AG09319 (cell line): Measurements from ENCODE around the gene CZIB.

ENCODE experiments used
- DNase-seq: peaks from one replicate; pipeline ENCODE4 v3.0.0-alpha.2; 2010; ENCODE audit warnings: low read depth; ENCODE audit errors: extremely low read depth
- TF ChIP-seq, protein P1 (sequence below): IDR thresholded peaks from 2 replicates; pipeline ENCODE4 v1.5.1; 2011; ENCODE audit warnings: low read depth, mild to moderate bottlenecking, inconsistent platforms, low read length, moderate library complexity

CZIB gene

DNA sequence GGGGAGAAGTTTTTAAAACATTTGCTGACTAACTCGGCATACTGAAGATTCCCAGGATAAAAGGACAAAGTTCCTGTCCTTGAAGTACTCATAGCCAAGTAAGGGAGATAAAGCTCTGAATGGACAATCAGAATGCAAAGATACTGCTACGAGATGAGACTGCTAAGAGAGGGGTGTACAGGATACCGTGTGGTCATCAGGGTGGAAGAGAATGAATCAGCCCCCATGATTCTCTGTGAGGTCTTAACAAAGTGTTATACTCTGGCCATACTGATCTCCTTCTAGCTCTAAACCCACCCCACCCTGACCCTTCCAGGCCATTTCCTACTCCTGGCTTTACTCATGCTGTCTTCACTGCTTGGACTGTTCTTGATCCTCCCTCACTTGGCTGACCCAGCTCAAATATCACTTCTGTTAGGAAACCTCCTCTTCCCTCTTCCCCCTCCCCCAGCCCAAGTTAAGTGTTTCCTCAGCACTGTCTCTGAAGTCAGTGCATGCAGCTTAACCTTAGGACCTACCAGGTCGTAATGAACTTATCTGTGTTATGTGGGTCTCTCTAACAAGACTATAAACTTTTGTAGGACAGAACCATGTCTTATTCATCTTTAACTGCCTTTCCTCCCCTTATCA, 33.7 kb upstream of the CZIB start:
- no peak for DNase-seq
- TF ChIP-seq, protein P1, sequence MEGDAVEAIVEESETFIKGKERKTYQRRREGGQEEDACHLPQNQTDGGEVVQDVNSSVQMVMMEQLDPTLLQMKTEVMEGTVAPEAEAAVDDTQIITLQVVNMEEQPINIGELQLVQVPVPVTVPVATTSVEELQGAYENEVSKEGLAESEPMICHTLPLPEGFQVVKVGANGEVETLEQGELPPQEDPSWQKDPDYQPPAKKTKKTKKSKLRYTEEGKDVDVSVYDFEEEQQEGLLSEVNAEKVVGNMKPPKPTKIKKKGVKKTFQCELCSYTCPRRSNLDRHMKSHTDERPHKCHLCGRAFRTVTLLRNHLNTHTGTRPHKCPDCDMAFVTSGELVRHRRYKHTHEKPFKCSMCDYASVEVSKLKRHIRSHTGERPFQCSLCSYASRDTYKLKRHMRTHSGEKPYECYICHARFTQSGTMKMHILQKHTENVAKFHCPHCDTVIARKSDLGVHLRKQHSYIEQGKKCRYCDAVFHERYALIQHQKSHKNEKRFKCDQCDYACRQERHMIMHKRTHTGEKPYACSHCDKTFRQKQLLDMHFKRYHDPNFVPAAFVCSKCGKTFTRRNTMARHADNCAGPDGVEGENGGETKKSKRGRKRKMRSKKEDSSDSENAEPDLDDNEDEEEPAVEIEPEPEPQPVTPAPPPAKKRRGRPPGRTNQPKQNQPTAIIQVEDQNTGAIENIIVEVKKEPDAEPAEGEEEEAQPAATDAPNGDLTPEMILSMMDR = no peak

DNA sequence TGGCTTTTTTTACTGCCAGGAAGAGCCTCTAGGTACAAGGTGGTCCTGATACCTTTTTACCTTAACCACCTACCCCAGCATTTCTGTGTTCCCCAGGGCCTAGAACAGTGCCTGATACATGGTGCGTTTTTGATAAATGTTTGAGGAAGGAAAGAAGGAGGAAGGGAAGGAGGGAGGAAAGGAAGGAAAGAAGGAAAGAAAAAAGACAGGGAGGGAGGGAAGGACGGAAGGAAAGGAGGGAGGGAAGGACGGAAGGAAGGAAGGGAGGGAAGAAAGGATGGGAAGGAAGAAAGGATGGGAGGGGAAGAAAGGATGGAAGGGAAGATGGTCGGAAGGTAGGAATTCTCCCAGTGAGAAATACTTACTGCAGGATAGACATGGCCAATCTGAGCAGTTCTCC, 29.9 kb upstream of the CZIB start:
- TF ChIP-seq, protein P1 = no peak
- DNase-seq = no peak

DNA sequence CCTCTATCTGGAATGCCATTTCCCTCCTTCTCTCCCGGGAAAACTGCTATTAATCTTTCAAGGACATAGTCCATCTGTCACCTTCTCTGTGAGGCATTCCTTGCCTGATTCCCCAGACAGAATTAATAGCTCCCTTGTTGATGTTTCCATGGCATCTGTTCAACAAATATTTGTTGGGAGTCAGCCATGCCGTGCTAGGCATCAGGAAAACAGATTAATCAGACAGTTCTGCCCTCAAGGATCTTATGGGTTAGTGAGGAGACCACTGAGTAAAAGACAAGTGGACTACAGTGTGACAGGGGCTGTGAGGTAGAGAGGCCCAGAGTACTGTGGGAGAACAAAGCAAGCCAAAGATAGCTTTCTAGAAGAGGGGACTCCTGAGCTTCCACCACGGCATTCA, 29.3 kb upstream of the CZIB start:
- TF ChIP-seq, protein P1 = no peak
- DNase-seq = no peak

DNA sequence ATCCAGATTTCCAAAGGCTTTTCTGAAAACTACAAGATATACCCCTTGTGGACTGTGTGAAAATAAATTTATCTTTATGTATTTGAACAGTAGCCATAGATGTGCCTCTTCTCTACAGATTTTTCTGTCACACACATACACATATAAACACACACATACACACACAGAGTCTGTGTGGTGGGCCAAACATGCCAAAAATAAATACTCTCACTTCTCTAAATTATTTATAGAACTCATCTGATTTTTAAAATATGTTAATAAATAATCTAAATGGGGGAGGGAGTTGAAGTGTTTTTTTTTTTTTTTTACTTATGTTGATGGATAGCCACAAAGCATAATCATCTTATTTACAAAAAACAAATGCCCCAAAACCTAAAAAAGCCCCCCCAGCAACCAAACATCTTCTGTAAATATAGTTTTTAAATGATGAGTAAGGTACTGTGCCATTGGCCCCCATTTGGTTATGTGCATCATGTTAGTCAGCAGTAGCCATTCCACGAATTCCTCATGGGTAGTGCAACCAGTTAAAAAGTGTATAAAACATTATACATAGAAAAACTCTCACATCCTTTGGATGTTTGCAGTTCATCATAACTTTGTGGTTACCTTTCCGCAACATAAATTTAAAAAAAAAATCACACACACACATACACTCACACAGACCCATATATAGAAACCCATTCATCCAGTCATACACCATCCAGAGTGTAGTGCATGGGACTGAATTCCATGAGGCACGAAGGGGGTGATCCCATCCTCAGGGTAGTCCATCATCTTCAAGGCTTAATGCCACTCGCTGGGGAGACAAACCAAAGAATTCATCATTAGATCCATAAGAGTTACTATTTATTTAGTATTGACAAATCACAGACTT, 26.1 kb upstream of the CZIB start:
- peak; percentile 14 for DNase-seq
- TF ChIP-seq, protein P1 = no peak

DNA sequence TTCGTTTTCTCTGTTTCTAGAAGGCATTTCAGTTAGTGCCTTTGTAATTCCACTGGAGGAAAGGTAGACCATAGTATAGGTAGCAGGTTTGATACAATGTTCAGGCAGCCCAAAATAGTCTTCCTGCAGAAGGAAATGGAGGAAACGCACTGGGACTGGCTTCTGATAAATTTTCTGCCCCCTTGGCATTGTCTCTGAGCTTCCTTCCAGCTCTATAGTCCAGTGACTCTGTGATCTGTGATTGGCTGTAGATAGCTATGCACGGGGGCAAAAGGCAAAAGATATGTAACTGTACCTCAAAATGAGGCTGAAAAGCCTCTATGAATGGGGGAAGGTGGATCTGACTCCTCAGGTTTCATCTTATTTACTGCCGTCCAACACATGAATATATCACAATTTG, 23.7 kb upstream of the CZIB start:
- TF ChIP-seq, protein P1 = no peak
- no peak for DNase-seq

DNA sequence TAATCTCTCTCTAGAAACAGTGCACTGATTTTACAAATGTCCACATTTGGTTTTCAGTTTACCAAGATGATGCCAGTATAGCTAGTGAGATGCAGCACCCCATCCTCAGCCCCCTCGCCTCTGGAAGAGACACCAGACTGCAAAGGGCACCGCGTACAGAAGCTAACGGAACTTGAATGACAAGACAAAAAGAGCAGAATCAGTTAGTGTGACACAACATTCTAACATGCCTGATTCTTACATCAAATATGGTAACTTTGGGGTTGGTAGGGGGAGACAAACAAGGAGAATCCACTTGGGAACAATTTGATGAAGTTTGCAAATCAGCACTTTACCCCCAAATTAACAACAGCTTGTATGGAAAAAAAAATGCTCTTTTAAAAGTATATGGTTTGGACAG, 21.9 kb upstream of the CZIB start:
- no peak for DNase-seq

DNA sequence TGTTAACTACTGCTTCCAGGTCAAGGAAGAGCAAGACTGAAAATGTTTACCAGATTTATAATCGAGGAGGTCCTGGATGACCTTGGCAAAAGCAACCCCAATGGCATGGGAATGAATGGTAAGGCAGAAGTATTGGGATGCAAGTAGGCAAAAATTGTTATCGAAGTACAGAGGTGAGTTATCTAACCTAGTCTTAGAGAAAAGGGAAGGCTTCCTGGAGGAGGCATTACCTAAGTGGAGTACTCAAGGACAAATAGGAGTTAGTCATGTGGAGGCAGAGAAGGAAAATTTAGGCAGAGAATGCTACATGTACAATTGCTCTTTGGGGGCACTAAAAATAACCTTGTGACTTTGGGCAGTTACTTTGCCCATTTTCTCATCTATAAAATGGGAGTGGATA, 21.4 kb upstream of the CZIB start:
- TF ChIP-seq, protein P1 = no peak
- no peak for DNase-seq

More for the DNA sequence above, 21.9 kb upstream of the CZIB start:
- TF ChIP-seq, protein P1 = no peak
